ENCODE data around the gene CCDC91.
A peak's percentile ranks its signal among the peaks of the same experiment; 100 is the strongest.

The CCDC91 gene

GRCh38 chr12:28568704-28569103 is 378.4 kb downstream of the CCDC91 start:
- TF ChIP-seq SIN3A (IDR thresholded peaks at IDR 0.05; ENCODE audit: borderline replicate concordance, insufficient read depth, low read length) = no peak
- TF ChIP-seq FOXP2 (optimal IDR thresholded peaks at IDR 0.05; ENCODE audit: borderline replicate concordance, extremely low read depth, extremely low read length, insufficient read depth) = no peak
- TF ChIP-seq POLR2AphosphoS5 (IDR thresholded peaks at IDR 0.05; ENCODE audit: low read depth, low read length) = no peak
- no peak for TF ChIP-seq TAF1 (IDR thresholded peaks at IDR 0.05; ENCODE audit: borderline replicate concordance, insufficient read depth, low read length)
- no peak for TF ChIP-seq REST (IDR thresholded peaks at IDR 0.05; ENCODE audit: insufficient read depth in 1 of 2, low read depth in 2 of 2, low read length in 2 of 2)

- TF ChIP-seq SIN3A (IDR thresholded peaks at IDR 0.05; ENCODE audit: borderline replicate concordance, insufficient read depth, low read length) (no peak), REST (IDR thresholded peaks at IDR 0.05; ENCODE audit: insufficient read depth in 1 of 2, low read depth in 2 of 2, low read length in 2 of 2) (0 out of 4 replicates have a peak, but pooled peaks of 1 of the 2 experiments have one; percentile 10), POLR2AphosphoS5 (IDR thresholded peaks at IDR 0.05; ENCODE audit: low read depth, low read length) (no peak), TAF1 (IDR thresholded peaks at IDR 0.05; ENCODE audit: borderline replicate concordance, insufficient read depth, low read length) (no peak)
Observed at GRCh38 chr12:28569698-28570411, 379.6 kb downstream of the CCDC91 start.

GRCh38 chr12:28570811-28571210 is 380.6 kb downstream of the CCDC91 start:
- TF ChIP-seq FOXP2 (optimal IDR thresholded peaks at IDR 0.05; ENCODE audit: borderline replicate concordance, extremely low read depth, extremely low read length, insufficient read depth) = no peak
- TF ChIP-seq TAF1 (IDR thresholded peaks at IDR 0.05; ENCODE audit: borderline replicate concordance, insufficient read depth, low read length) = no peak
- no peak for TF ChIP-seq SIN3A (IDR thresholded peaks at IDR 0.05; ENCODE audit: borderline replicate concordance, insufficient read depth, low read length)
- no peak for TF ChIP-seq POLR2AphosphoS5 (IDR thresholded peaks at IDR 0.05; ENCODE audit: low read depth, low read length)
- TF ChIP-seq REST (IDR thresholded peaks at IDR 0.05; ENCODE audit: insufficient read depth in 1 of 2, low read depth in 2 of 2, low read length in 2 of 2) = no peak

- TF ChIP-seq SIN3A (IDR thresholded peaks at IDR 0.05; ENCODE audit: borderline replicate concordance, insufficient read depth, low read length) (no peak), REST (IDR thresholded peaks at IDR 0.05; ENCODE audit: insufficient read depth in 1 of 2, low read depth in 2 of 2, low read length in 2 of 2) (no peak), POLR2AphosphoS5 (IDR thresholded peaks at IDR 0.05; ENCODE audit: low read depth, low read length) (no peak), TAF1 (IDR thresholded peaks at IDR 0.05; ENCODE audit: borderline replicate concordance, insufficient read depth, low read length) (no peak), FOXP2 (optimal IDR thresholded peaks at IDR 0.05; ENCODE audit: borderline replicate concordance, extremely low read depth, extremely low read length, insufficient read depth) (no peak)
Observed at GRCh38 chr12:28574746-28575592, 384.7 kb downstream of the CCDC91 start.

All from PFSK-1 (cell line).